Neuronal stem cell (in vitro differentiated cells): ENCODE measurements around the gene CBFA2T3.

Source experiments
- DNase-seq: peaks from one replicate; pipeline ENCODE4 v3.0.0-alpha.2; 2013; ENCODE audit warnings: low spot score
- H2AFZ ChIP-seq: one replicate; pipeline ENCODE4 v1.6.1; 2013; ENCODE audit warnings: mild to moderate bottlenecking, low read length, inconsistent platforms
- H2AK5ac ChIP-seq: 2 replicates; pipeline ENCODE4 v1.6.1; 2013; ENCODE audit warnings: low read depth, mild to moderate bottlenecking, inconsistent platforms, low read length, moderate library complexity, mixed read lengths
- H2BK120ac ChIP-seq: 2 replicates; pipeline ENCODE4 v1.6.1; 2013; ENCODE audit warnings: low read depth, mild to moderate bottlenecking, inconsistent platforms, low read length, moderate library complexity, mixed read lengths
- H2BK12ac ChIP-seq: one replicate; pipeline ENCODE4 v1.6.1; 2013; ENCODE audit warnings: low read length, inconsistent platforms
- H2BK15ac ChIP-seq: 2 replicates; pipeline ENCODE4 v1.6.1; 2013; ENCODE audit warnings: mild to moderate bottlenecking, low read length, inconsistent platforms, mixed read lengths
- H2BK5ac ChIP-seq: one replicate; pipeline ENCODE4 v1.6.1; 2013; ENCODE audit warnings: inconsistent platforms, mild to moderate bottlenecking, low read length, moderate library complexity
- H3K14ac ChIP-seq: one replicate; pipeline ENCODE4 v1.6.1; 2013; ENCODE audit warnings: low read length, inconsistent platforms
- H3K18ac ChIP-seq: 2 replicates; pipeline ENCODE4 v1.6.1; 2013; ENCODE audit warnings: low read length, inconsistent platforms
- H3K23ac ChIP-seq: 2 replicates; pipeline ENCODE4 v1.6.1; 2013; ENCODE audit warnings: low read depth, mild to moderate bottlenecking, mixed read lengths, low read length, inconsistent platforms; ENCODE audit not compliant: poor library complexity
- H3K27ac ChIP-seq: replicated peaks from 3 replicates; pipeline ENCODE4 v1.5.1; 2013; ENCODE audit warnings: low read length, inconsistent platforms
- H3K27me3 ChIP-seq, 3 experiments: 2 replicates each; pipeline ENCODE4 v1.6.1; 2013; ENCODE audit warnings: low read length in 3 of 3, mild to moderate bottlenecking in 2 of 3, inconsistent platforms in 1 of 3, low read depth in 1 of 3, mixed read lengths in 1 of 3, moderate library complexity in 1 of 3; ENCODE audit not compliant: control insufficient read depth in 3 of 3, insufficient read depth in 3 of 3
- H3K36me3 ChIP-seq, 2 donors: replicated peaks in 1 of 2; 2 replicates each; pipeline ENCODE4 v1.6.1; 2013; ENCODE audit warnings: low read length in 2 of 2; ENCODE audit not compliant: control insufficient read depth in 2 of 2, insufficient read depth in 2 of 2
- H3K4ac ChIP-seq: 2 replicates; pipeline ENCODE4 v1.6.1; 2013; ENCODE audit warnings: inconsistent platforms, mild to moderate bottlenecking, low read length, moderate library complexity
- H3K4me1 ChIP-seq, 2 donors: 1 replicate in 1 of 2; 2 replicates in 1 of 2; pipeline ENCODE4 v1.6.1; 2013; ENCODE audit warnings: low read length in 2 of 2, low read depth in 1 of 2; ENCODE audit not compliant: control insufficient read depth in 2 of 2, insufficient read depth in 1 of 2
- H3K4me2 ChIP-seq: one replicate; pipeline ENCODE4 v1.6.1; 2013; ENCODE audit warnings: mild to moderate bottlenecking, low read length, inconsistent platforms; ENCODE audit not compliant: insufficient read depth, poor library complexity, severe bottlenecking
- H3K4me3 ChIP-seq, 2 donors: 2 replicates each; pipeline ENCODE4 v1.5.1; 2013; ENCODE audit warnings: low read length in 2 of 2, mild to moderate bottlenecking in 2 of 2, inconsistent platforms in 1 of 2, moderate library complexity in 1 of 2
- H3K79me1 ChIP-seq: one replicate; pipeline ENCODE4 v1.6.1; 2013; ENCODE audit warnings: low read depth, mild to moderate bottlenecking, inconsistent platforms, low read length, moderate library complexity
- H3K9ac ChIP-seq: one replicate; pipeline ENCODE4 v1.6.1; 2013; ENCODE audit warnings: mild to moderate bottlenecking, low read depth, low read length, inconsistent platforms; ENCODE audit not compliant: poor library complexity
- H3K9me3 ChIP-seq, 2 donors: replicated peaks in 1 of 2; 2 replicates each; pipeline versions ENCODE3 to v1.6.1; 2013; ENCODE audit warnings: low read length in 2 of 2, mild to moderate bottlenecking in 2 of 2, inconsistent platforms in 1 of 2, low read depth in 1 of 2, mixed read lengths in 1 of 2, moderate library complexity in 1 of 2; ENCODE audit not compliant: control insufficient read depth in 2 of 2, insufficient read depth in 1 of 2
- H4K8ac ChIP-seq: one replicate; pipeline ENCODE4 v1.6.1; 2013; ENCODE audit warnings: low read depth, mild to moderate bottlenecking, inconsistent platforms, low read length, moderate library complexity
- H4K91ac ChIP-seq: one replicate; pipeline ENCODE4 v1.6.1; 2013; ENCODE audit warnings: low read length, low read depth, mild to moderate bottlenecking, inconsistent platforms; ENCODE audit not compliant: poor library complexity
- WGBS, 2 donors: extraction: QIAGEN DNeasy Blood & Tissue Kit; methylation state at CpG; one replicate each; pipeline ENCODE4 v1.1.7; 2013; ENCODE audit warnings: missing lambda C conversion rate in 2 of 2, mixed read lengths in 1 of 2; ENCODE audit not compliant: insufficient read length in 2 of 2, insufficient replicate concordance in 1 of 2; ENCODE audit errors: extremely low coverage in 2 of 2; 5-methylcytosine and 5-hydroxymethylcytosine counted together

CBFA2T3 gene

DNA sequence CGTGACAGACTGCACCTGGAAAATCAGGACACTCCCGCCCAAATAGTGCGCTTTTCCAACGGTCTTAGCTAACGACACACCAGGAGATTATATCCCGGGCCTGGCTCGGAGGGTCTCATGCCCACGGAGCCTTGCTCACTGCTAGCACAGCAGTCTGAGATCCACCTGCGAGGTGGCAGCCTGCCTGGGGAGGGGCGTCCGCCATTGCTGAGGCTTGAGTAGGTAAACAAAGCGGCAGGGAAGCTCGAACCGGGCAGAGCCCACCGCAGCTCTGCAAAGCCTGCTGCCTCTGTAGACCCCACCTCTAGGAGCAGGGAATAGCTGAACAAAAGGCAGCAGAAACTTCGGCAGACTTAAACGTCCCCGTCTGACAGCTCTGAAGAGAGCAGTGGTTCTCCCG is 125.4 kb downstream of the CBFA2T3 start:
- H3K4ac ChIP-seq = no peak overlapping the region
- no peak for DNase-seq
- H3K4me1 ChIP-seq = peaks cover 6 to 22% of the 10 kb centered on the region in 2 donors
- H3K9me3 ChIP-seq = no peaks in the 10 kb centered on the region
- H3K9ac ChIP-seq = peak overlapping the region; percentile 9
- no peaks in the 10 kb centered on the region for H3K27me3 ChIP-seq
- H3K36me3 ChIP-seq = peaks cover 0 to 8% of the 10 kb centered on the region in 2 donors
- no peak overlapping the region for H3K27ac ChIP-seq
- peaks cover 9% of the 10 kb centered on the region for H3K79me1 ChIP-seq
- no peak overlapping the region for H3K4me2 ChIP-seq
- no peak overlapping the region for H2BK15ac ChIP-seq
- H2AK5ac ChIP-seq = no peak overlapping the region
- no peak overlapping the region for H2BK120ac ChIP-seq
- H2BK5ac ChIP-seq = no peak overlapping the region
- no peak overlapping the region for H3K23ac ChIP-seq
- WGBS, 2 donors = no CpG with 5 or more reads among the region's 19 CpGs
- H4K91ac ChIP-seq = no peak overlapping the region
- H4K8ac ChIP-seq = no peak overlapping the region
- no peak overlapping the region for H2BK12ac ChIP-seq
- no peak overlapping the region for H2AFZ ChIP-seq
- H3K18ac ChIP-seq = no peak overlapping the region
- H3K14ac ChIP-seq = no peak overlapping the region
- H3K4me3 ChIP-seq = no peak overlapping the region

GRCh38 chr16:88850531-88851199 is 126.3 kb downstream of the CBFA2T3 start:
- Histone ChIP-seq H3K18ac (no peak overlapping the region), H3K79me1 (peaks cover 6% of the 10 kb centered on the region), H2BK15ac (no peak overlapping the region), H3K4ac (no peak overlapping the region), H3K4me2 (no peak overlapping the region), H3K4me1 (peaks cover 0 to 16% of the 10 kb centered on the region in 2 donors), H2BK12ac (no peak overlapping the region), H3K9ac (no peak overlapping the region), H3K4me3 (no peak overlapping the region), H4K91ac (no peak overlapping the region), H4K8ac (no peak overlapping the region), H2AFZ (no peak overlapping the region), H3K36me3 (peaks cover 0 to 8% of the 10 kb centered on the region in 2 donors), H2BK5ac (no peak overlapping the region), H3K23ac (no peak overlapping the region), H2BK120ac (no peak overlapping the region), H3K27ac (no peak overlapping the region), H3K9me3 (no peaks in the 10 kb centered on the region), H3K27me3 (no peaks in the 10 kb centered on the region), H3K14ac (no peak overlapping the region), H2AK5ac (no peak overlapping the region)
- no peak for DNase-seq
- no CpG with 5 or more reads among the region's 33 CpGs for WGBS, 2 donors

GRCh38 chr16:88848557-88848956 is 128.4 kb downstream of the CBFA2T3 start:
- no peak for DNase-seq
- peak overlapping the region; percentile 66 for H2BK5ac ChIP-seq
- H2BK120ac ChIP-seq = no peak overlapping the region
- H3K79me1 ChIP-seq = peaks cover 5% of the 10 kb centered on the region
- H3K4me2 ChIP-seq = no peak overlapping the region
- H3K14ac ChIP-seq = no peak overlapping the region
- no peak overlapping the region for H3K18ac ChIP-seq
- H3K9me3 ChIP-seq = no peaks in the 10 kb centered on the region
- H3K4ac ChIP-seq = no peak overlapping the region
- H3K4me3 ChIP-seq = no peak overlapping the region
- H4K91ac ChIP-seq = no peak overlapping the region
- peaks cover 0 to 8% of the 10 kb centered on the region in 2 donors for H3K36me3 ChIP-seq
- no peak overlapping the region for H3K9ac ChIP-seq
- H3K4me1 ChIP-seq = peaks cover 0 to 5% of the 10 kb centered on the region in 2 donors
- no peak overlapping the region for H2BK15ac ChIP-seq
- no peaks in the 10 kb centered on the region for H3K27me3 ChIP-seq
- no peak overlapping the region for H2AFZ ChIP-seq
- no peak overlapping the region for H2BK12ac ChIP-seq
- no peak overlapping the region for H3K27ac ChIP-seq
- H3K23ac ChIP-seq = peak overlapping the region; percentile 31
- no peak overlapping the region for H4K8ac ChIP-seq
- WGBS, 2 donors = no CpG with 5 or more reads among the region's 21 CpGs
- H2AK5ac ChIP-seq = no peak overlapping the region

DNA sequence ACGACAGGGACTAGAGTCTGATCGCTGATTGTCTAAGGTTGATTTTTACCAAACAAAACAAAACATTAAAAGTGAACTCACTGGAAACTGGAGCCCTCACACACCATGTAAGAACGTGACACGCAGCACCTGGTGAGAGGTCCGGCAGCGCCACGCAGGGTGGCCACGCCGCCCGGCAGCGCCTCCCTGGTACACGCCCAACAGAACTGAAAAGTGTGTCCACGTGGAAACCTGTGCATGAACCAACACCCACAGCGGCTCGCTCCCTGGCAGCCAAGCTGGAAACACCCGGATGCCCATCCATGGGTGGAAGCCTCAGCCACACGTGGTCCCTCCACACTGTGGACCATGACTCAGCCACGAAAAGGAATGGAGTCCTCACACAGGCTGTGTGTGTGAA is 129.4 kb downstream of the CBFA2T3 start:
- no peak for DNase-seq
- no peak overlapping the region for H2BK12ac ChIP-seq
- no CpG with 5 or more reads among the region's 18 CpGs for WGBS, 2 donors
- no peak overlapping the region for H3K27ac ChIP-seq
- no peak overlapping the region for H3K4me2 ChIP-seq
- no peak overlapping the region for H3K23ac ChIP-seq
- H4K8ac ChIP-seq = no peak overlapping the region
- no peak overlapping the region for H3K4me3 ChIP-seq
- H2AFZ ChIP-seq = no peak overlapping the region
- H2BK5ac ChIP-seq = no peak overlapping the region
- H2BK120ac ChIP-seq = no peak overlapping the region
- no peak overlapping the region for H4K91ac ChIP-seq
- peaks cover 5% of the 10 kb centered on the region for H3K79me1 ChIP-seq
- no peak overlapping the region for H3K4ac ChIP-seq
- H3K9ac ChIP-seq = peak overlapping the region; percentile 7
- no peak overlapping the region for H3K18ac ChIP-seq
- H3K9me3 ChIP-seq = no peaks in the 10 kb centered on the region
- no peak overlapping the region for H2BK15ac ChIP-seq
- no peak overlapping the region for H2AK5ac ChIP-seq
- H3K14ac ChIP-seq = no peak overlapping the region
- H3K27me3 ChIP-seq = no peaks in the 10 kb centered on the region
- no peaks in the 10 kb centered on the region for H3K4me1 ChIP-seq
- H3K36me3 ChIP-seq = peaks cover 0 to 8% of the 10 kb centered on the region in 2 donors
